NCI-H1417 treated with DMSO at 0.1 percent for 48 hours (cell line): Measurements from ENCODE around the gene DRD2.

Source experiments
- DNase-seq: peaks from one replicate; lab custom pipeline; 2025; lab: John Stamatoyannopoulos, UW

Gene DRD2

DNA sequence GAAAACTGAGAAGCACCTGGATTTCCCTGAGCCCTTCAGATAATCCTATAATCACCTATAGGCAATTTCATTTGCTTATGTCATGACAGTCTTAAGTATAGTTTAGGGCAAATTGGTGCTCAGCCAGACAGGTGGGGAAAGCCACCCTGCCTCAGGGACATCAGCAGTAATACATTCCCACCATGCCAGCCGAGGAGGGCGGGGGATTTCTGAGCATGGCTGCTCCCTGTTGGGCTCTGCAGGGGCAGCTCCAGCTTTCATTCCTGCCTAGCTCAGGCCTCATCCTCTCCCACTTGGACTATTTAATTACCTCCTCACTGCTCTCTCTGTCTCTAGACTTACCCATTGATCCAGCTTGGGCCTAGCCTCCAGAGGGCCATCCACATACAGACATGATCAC lies 9.0 kb upstream of the DRD2 start:
- no peak for DNase-seq

DNA sequence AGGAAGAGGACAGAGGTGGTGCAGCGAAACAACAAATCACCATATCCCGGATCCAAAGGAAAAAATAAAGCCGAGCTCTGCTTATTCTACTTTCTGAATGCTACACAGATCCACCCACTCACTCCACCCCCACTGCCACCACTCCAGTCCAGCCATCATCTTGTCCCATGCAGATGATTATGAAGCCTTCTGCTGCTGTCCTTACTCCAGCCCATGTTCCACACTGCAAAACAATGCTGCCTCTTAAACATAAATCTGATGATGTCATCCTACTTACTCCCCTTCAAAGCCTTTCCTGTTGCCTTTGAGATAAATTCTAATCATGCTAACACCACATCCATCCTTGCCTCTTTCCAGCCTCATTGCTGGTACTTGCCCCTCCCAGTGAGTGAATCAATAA lies 6.5 kb upstream of the DRD2 start:
- DNase-seq: no peak

DNA sequence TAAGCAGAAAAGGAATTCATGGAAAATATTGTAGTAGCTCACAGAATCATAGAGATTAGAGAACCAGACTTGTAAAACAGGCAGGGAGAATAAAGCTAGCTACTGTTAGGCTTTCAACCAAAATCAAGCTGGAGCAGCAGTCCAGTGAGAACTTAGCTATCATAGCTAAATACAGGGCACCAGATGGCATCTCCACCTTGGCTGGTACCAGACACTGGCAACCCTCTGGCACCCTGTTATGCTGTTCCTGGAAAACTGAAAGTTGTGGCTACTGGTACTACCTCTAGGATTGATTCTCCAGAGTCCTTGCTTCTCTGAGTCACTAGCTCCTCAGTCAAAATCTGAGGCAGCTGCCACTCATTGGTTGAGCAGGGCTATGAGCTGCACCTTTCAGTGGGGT lies 6.0 kb upstream of the DRD2 start:
- DNase-seq: no peak

DNA sequence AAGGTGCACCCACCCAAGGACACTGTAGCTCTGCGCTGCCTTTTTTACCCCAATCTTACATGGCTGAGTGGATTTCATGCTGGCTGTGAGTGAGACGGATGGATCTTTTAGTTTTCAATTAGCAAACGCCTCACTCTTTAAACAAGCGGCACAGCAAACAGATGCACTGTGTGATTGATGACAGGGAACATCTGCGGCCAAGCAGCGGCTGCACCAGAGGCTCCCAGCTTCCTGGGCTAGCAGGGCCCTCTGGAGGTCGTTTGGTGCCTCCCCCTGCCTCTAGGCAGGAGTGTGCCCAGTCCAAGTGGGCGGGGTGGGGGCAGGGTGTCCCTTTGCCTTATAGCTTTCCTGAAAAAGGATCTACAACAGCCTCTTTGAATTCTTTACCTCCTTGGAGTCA lies 2.1 kb upstream of the DRD2 start:
- DNase-seq: peak; percentile 40

DNA sequence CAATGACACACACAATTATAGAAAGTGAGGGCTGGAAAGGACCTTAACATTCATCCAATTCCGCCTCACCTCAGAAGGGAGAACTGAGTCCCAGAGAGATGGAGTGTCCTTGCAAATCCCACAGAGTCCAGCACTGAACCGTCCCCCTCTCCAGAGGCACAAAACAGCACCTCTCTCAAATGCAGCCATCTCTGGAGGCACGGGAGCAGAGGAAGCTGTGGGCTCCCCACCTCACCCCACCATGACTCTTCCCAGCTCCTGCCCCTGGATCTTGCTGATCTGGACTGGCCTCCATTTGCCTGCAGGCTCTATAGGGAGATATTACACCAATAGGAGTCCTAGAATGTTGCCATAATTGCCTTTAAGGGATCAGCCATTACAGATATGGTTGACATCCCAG lies 1.4 kb upstream of the DRD2 start:
- no peak for DNase-seq

DNA sequence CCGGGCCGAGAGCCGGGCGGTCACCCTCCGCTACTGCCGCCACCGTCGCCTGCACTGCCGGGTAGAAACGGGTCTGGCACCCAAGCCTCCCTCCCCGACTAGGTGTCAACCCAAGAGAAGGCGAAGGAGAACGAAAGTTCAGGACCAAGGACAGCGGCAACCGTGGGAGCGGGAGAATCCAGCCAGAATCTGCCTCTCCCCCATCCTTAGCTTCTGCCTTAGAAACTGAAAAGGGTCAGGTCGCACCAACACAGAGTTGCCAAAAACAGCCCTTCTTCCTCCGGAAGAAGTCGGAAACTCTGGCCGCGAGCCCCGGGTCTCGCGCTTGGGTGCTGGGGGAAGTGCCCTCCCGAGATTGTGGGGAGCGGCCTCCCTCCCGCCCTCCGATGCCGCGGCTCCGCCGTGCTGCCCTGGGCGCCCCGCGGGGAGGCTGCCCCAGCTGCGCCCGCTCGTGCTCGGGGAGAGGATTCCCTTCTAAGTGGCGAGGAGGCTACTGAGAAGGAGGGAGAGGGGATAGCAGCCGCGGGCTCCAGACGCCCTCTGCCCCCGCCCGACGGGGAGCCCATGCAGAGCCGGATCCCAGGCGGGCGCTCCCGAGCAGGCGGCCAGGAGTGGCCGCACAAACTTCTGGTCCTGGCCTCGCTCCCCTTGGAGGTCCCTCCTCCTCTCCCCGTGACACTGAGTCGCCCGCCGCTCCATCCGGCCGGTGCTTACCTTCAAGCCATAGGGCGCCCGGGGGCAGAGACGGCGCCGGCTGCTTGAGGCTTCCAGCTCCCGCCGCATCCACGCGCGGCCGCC lies 637 bp downstream of the DRD2 start:
- no peak for DNase-seq

DNA sequence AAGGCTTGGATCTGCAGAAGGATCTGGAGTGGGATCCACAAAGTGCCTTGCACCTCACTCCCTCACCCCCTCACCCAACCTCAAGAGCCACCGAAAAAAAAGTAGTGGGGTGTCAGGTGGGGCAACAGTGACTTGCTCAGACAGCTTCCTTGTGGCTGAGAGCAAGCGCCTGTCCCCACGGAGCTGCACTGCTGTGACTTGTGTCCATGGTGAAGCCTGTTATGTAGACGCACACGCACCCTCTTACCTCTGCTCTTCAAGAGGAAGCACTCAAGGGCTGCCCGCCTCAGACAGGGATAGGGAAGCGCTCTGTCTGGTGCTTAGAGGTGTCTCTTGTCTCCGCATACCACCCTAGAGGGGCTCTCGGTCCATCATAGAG lies 1.2 kb downstream of the DRD2 start:
- no peak for DNase-seq

DNA sequence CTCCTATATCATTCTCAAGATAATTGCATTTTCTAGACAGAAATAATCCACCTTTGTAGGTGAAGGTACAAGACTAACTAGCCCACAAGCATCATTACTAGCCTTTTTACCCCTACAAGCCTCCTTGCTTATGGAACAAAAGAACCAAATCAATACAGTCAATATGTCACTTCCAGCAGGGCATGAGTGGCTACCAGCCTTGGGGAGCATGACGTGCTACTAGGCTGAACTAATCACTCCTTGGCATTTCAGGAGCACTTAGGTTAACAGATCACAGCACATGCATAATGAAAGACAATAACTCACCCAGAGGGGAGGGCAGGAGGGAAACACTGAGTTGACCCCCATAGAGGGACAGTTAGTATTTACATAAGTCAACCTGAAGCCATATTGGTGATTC lies 2.7 kb downstream of the DRD2 start:
- DNase-seq: no peak

DNA sequence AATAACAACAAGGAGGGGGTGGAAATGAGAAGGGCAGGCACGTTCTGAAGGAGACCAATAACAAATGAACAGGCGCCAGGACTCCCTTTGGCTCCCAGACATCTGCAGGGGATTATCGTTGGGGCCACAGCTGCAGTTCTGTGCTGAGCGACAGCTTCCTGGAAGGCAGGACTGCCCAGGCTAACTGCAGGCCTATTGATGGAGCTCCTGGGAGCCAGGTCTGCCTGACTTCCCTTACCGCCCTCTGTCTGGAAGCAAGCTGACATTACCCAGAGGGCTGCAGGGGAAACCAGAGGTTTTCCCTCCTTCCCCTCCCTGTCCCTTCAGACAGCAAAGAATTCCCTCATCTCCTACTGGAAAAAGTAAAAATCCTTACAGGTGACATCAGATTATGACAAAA lies 5.0 kb downstream of the DRD2 start:
- no peak for DNase-seq

DNA sequence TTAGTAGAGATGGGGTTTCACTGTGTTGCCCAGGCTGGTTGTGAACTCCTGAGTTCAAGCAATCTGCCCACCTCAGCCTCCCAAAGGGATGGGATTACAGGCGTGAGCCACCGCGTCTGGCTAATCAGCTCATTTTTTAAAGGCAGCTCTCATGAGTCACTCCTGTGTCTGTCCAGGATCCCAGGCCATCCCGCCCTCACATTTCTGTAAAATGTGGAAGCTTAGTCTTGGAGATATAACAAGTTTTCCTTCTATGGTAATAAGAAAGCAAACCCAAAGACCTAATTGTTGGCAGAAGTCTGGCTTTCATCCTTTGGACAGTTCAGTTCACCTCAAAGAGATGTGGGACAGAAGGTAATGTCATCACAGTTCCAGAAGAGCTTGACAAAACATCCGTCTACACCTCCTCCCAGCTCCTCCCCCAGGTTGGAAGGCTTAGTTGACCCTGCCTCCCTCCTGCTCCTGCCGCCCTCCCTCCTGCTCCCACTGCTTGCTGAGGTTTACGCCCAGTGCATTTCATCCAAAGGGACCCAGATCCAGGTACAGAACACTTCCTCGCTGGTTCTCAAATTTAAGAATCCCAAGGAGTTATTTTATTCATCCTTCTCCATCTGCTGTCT lies 6.4 kb downstream of the DRD2 start:
- no peak for DNase-seq

DNA sequence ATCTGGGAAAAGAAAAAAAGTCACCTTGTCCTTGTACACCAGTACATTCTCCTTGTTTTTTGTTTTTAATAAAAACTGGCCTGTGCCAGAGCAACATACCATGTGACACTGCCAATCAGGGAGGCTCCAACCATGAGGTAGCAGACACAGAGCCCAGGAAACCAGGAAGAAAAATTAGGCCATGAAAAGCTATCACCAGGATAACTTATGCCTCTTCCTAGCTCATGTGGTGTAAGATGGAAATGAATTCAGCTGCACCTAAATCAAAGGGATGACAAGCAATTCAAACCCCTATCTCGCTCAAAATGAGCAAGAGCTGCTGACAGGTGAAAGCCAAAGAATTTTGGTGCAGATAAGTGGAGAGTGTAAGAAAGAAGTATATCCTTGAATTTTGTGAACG lies 7.7 kb downstream of the DRD2 start:
- DNase-seq: no peak

DNA sequence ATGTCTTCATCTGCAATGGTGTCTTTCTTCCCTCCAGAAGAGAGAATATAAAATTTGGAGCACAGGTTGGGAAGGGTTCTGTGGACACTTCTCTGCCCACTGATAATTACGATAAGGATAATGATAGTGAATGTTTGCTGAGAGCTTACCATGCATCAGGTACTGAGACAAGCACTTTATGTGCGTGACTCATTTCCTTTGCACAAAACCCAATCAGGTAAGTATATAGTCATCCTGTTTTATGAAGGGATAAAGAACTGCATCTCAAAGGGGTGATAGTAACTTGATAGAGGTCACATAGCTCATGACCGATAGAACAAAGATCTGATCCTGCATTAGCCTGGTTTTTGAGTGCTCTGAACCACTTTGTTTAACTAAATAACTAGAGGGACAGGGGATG lies 9.4 kb downstream of the DRD2 start:
- no peak for DNase-seq

DNA sequence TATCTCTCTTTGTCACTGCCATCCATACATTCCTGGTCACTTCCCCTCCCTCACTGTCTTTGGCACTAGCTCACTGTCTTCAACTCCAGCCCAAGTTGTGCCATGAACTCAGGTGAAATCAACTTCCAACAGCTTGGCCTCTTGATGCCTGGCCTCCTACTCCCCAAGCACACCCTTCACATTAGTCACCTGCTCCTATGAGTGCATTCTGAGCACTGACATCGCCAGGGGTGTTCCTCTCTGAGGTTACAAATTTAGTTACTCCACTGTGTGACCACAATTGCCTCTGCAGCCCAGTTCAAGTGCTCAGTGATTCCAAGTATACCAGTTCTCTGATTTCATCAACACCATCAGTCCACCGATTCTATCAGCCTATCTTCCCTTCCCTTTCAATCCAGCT lies 10.8 kb downstream of the DRD2 start:
- DNase-seq: no peak

DNA sequence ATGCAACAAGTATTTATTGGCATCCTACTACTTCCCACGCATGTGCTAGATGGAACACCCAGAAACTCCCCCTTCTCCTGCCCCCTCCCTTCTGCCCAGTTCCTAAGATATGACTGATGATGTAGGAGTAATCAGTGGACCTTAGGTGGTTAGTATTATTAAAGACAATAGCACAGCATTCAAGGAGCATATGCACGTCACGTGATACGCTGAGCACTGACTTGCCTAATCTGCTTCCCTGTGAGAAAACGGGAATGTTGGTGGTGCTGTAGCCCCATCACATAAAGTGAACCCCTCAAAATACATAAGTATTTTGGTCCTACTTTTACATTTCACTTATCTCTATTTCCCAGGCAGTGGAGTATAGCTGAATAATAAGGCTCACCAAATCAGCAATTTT lies 12.4 kb downstream of the DRD2 start:
- no peak for DNase-seq

DNA sequence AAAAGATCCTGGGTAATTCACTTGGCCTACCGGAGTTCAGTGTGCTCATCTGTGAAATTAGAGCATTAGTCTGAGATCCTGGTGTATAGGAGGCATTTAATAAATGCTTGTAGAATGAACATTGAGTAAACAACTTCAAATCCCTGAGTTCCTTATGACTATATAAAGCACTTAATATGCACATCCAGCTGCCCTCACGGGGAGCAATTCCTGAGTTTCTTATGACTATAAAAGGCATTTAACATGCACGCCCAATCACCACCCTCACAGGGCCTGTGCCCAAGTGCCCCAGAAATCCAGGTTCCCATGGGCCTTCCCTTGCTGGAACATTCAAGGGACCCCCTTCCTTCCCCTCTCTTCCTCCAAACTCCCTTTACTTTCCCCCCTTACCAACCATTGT lies 13.6 kb downstream of the DRD2 start:
- DNase-seq: no peak

DNA sequence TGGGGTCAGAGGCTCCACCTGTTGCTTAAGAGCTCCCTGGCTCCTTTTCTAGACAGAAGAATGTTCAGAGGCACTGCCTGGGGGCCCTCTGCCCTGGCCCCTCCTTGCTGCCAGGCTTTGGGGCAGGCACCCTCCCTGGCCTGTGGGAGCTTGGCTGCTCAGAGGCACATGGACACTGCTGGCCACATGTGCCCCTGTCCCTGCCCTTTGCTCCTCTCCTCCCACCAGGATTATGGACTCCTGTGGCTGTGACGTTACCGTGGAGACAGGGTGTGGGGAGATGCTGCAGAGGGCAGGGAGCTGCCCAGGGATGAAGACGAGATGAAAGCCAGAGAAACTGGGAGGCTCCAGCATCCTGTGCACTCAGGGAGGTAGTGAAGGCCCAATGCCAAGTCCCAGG lies 14.7 kb downstream of the DRD2 start:
- DNase-seq: no peak

DNA sequence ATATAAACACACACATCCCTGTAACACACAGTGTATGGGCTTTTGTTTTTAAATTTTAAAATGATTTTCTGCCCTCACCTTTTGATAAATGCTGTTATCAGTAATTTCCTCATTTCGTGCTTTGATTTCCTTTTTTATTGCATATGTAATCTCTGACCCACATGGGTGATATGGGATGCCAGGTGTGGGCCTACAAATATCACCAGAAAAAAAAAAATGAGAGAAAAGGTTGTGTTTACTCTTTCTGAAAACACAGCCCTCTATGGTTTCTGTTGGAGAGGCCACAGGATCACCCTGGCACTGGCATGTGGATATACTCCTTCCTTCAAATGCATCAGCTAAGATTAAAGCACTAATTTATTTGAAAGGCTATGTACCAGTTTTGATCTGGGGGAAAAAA lies 17.0 kb downstream of the DRD2 start:
- DNase-seq: no peak

DNA sequence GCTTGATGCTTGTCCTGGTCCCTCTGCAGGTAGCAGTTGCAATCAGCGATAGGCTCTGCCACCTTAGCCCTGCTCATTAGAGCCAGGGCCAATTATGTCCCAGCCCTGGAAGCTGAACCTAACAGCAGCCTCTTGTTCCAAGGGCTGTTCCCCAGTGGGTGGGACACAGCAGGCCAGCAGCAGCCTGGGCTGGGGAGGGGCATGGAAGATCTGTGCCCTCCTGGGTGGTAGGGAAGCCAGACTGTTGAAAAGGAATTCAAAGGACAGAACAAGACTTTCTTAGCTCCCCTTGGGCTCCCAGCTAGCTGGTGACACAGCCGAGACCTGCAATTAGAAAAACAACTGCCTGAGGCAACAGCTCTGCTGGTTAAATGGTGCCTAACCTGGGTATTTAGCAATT lies 17.4 kb downstream of the DRD2 start:
- peak; percentile 51 for DNase-seq

DNA sequence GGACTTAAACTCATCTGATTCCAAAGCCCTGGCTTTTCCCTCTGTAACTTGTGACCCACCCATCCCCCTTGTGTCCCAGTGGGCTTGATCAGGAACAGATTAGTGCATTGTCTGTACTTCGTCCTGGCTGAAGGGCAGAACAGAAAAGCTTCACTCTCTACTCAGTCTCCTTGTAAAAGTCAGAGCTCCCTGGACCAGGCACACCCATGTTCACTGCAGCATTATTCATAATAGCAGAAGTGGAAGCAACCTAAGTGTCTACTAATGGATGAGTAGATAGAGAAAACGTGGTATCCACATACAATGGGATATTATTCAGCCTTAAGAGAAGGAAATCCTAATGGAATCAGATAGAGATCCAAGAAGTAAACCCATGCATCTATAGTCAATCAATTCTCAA lies 20.7 kb downstream of the DRD2 start:
- no peak for DNase-seq

DNA sequence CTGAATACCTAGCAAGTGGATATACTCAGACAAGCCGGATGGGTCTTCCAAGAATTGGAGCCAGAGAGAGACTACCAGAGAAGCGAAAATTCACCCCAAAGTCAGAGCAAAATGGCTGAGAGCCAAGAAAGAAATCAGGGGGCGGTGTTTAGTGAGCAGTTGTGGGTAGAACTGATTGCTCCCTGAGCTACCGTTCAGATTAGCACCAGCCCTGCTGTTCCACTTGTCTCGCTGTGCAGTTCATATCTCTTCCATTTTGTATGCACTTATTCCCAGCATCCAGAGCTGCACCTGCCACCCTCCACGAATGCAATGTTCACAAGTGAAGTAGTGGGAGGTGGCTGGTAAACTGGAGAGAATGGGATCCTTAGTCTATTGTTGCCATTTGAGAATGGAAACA lies 25.5 kb downstream of the DRD2 start:
- no peak for DNase-seq

DNA sequence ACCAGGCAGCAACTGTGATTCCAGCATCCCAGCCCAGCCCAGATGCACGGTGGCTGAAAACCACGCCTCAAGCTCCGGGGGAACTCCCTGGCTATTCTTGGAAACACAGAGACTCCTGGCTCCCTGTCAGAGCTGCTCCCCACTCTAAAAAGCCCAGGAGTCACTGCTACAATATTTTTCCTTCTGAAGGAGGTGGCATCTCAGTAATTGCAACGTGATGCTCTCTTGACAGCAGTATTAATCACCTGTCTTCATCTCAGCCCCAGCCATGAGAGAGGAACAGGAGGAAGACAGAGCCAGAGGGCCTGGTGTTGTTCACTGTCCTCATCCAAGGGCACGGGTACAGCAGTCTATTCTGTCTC lies 26.9 kb downstream of the DRD2 start:
- DNase-seq: no peak

DNA sequence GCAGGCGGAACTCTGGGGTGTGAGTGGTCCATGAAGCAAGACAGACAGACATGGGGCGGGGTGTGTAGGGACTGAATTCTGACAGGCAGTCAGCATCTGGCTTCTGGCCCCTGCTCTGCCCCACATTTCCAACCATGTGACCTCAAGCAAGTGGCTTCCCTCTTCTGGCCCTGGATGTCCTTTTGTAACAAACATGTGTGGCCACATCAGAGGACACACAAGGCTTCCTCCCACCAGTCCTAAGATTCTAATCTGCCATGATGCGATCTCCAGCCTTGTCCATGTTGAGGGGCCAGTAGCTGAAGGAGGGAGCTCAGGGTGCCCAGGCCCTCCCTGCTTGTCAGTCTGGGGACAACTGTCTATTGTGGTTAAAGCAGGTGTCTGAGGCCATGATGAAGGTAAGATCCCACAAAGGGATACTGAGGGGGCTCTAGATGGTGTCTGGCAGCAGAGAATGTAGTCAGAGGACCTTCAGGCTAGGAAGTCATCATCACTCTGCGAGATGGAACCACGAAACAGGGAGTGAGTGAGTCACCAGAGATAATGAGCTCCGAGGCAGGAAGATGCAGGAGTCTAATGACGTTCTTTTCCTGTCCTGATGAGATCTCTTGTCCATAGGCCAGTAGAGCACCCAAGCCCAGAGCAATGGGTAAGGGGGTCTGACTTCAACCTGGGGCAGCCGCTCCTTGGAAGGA lies 27.4 kb downstream of the DRD2 start:
- DNase-seq: no peak

DNA sequence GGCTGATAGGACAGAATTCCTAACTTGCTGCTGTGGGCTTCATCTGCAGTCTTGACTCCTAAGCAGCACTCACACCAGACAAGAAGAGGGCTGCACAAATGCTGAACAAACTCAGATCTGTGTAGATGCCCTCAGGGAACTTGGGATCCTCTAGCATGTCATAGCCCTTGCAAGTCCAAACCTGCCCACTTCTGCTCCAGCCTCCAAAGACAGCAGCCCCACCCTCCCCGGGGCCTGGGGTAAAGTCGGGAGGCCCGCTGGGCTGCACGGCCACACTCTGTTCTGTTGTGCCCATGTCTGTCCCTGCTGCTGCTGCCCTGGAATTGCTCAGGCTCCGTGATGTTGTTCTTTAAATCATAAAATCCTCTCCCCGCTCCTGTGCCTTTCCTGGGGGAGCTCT lies 28.3 kb downstream of the DRD2 start:
- DNase-seq: peak; percentile 58

DNA sequence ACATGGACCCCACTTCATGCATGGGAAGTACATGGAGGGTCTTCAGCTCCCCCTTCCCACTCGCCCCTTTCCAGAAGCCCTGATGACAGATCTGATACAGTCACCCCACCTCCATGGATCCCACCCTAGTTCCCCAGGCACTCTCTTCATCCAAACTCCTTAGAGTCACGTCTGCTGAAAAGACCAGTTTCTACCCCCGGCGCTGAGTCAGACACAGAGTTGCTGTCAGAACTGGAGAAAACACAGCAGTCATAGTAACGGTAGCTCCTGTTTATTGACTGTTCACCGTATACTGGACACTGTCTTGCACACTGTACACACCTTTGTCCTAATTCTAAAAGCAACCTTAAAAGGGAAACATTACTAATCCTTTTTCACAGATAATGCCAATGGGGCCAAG lies 29.1 kb downstream of the DRD2 start:
- no peak for DNase-seq
